GM19438 (cell line): ENCODE measurements around the gene RASGRF1.
A peak's percentile ranks its signal among the peaks of the same experiment; 100 is the strongest.

ENCODE experiments used
- ATAC-seq: cut with Tn5 transposase; IDR thresholded peaks from one replicate; pipeline ENCODE4 v1.9.1; 2021; ENCODE audit warnings: low read depth; ENCODE audit not compliant: unreplicated experiment

The RASGRF1 gene

DNA sequence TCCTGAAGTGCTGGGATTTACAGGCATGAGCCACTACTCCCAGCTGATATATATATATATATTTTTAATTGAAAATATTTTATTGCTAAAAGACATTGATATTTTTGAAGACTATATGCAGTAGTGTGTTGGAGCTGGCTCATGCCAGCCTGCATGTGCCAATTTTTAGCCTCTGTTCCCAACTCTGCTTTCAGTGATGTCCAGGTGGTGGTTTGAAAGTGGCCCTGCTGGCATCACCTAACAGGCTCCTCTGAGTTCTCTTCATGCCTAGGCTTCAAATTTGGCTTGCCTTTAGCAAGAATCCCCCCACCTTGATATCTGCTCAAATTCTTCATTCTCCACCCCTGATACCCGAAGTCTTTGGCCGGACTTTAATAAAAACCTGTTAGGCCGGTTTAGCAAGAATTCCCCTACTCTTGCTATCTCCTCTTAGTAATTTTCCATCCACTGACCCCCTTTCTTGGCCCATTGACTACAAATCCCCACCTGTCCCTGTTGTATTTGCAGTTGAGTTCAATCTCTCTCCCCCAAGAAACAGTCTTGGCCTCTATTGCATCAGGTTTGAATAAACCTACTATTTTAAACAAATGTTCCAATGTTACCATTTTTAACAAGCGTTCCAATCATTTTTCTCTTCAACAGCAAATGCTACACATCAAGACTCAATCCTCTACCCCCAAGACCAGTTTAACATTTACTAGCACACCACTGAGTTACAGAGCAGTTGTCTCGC lies 121.9 kb downstream of the RASGRF1 start:
- no peak for ATAC-seq

DNA sequence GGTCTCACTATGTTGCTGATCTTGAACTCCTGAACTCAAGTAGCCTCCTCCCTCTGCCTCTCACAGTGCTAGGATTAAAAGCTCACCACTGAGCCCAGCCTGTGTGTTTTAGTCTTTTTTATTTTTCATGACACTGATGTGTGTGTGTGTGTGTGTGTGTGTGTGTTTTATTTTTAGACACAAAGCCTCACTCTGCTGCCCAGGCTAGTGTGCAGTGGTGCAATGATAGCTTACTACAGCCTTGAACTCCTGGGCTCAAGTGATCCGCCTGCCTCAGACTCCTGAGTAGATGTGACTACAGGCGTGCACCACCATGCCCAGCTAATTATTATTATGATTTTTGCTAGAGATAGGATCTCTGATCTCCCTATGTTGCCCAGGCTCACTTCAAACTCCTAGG lies 122.5 kb downstream of the RASGRF1 start:
- no peak for ATAC-seq

DNA sequence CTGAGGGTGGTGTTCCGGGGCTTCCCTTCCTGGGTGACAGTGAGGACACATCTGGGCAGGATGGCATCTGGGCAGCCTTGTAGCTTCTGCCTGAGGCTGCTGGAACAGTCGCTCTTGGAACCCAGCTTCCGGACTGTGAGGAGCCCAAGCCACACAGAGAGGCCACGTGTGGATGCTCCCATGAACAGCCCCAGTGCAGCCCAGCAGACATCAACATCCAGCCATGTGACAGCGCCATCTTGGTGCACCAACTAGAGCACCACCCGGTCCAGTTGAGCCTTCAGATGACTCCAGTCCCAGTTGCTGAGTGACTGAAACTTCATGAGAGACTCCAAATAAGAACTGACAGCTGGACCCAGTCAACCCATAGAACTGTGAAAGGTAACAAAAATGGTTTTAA lies 130.3 kb downstream of the RASGRF1 start:
- ATAC-seq = no peak

DNA sequence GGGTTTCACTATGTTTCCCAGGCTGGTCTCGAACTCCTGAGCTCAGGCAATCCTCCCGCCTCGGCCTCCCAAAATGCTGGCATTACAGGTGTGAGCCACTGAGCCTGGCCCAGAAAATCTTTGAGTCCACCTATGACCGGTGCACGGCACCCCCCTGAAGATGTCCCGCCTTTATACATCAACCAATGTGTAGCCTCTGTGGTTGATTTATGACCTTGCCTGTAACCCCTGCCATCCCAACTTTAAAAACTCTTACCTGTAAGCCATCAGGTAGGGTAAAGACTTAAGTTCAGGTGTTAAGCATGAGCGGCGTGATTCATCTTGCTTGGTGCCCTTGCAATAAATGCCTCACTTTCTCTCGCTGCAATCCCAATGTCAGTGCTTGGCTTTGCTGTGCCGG lies 131.2 kb downstream of the RASGRF1 start:
- ATAC-seq = no peak

DNA sequence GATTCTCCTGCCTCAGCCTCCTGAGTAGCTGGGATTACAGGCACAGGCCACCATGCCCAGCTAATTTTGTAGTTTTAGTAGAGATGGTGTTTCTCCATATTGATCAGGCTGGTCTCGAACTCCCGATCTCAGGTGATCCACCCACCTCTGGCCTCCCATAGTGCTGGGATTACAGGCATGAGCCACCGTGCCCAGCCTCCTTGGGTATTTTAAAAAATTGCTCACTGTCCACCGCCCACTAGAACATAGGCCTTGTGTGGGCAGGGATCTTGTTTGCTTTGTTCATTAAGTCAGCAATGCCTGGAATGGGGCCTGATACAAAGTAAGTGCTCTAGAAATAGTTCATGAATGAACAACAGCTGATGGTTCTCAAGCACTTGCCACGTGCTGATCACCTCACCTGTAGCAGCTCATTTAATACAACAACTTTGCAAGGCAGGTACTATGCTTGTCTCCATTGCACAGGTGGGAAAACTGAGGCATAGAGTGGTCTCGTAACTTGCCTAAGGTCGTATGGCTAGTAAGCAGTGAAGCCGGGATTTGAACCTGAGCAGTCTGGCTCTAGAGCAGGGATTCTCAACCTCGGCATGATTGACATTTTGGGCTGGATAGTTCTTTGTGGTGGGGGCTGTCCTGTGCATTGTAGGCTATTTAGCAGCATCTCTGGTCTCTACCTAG lies 133.0 kb downstream of the RASGRF1 start:
- ATAC-seq = no peak

DNA sequence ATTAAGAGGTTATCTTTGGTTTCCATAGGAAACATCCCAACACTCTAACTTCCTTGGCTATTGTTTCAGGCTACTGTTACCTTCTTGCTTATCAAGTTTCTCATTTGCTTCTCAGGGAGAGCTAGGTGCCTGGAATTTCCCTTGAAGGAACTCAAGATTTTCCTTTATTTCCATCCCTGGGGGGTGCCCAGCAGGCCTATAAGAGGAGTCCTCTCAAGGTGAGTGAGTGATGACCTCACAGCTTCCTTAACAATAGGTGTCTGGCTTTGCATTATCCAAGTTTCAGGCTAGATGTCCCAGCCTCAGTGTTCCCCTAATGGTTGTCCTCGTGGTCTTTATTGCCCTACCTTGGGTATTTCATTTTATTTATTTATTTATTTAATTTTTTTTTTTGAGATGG lies 133.6 kb downstream of the RASGRF1 start:
- ATAC-seq = no peak

DNA sequence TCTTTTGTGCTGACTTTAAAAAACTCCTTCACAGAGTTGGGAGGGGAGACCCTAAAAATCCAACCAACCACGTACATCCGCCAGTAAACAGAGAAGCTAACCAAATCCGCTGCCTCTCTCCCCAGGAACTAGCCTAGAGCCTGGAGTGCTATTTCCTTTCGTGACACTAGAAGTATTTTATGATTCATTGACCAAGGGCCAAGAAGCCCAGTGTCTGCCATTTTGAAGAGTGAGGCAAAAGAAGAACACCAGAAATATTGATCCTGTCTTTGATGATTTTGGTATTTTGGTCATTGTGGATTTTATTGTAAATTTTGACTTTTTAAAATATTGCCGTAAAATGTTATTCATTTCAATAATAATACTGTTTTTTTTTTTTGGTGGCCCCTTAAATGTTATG lies 135.2 kb downstream of the RASGRF1 start:
- ATAC-seq = no peak

DNA sequence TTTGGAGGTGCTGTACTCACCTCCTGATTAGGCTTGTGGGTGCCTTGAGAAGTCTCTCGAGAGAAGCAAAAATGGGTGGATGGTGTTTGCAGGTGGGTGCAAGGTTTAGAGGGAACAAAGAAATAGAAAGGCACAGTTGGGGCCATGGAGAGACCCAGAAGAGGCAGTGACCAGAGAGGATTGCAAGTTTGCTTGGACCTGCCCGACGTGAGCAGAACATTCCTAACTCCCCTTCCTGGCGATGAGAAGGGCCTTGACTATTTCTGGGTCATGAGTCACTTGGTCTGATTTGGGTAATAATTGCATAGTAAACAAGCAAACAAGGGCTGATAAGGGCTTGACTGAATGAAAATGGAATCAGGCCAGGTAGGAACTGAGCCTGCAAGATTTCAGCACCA lies 138.7 kb downstream of the RASGRF1 start:
- ATAC-seq = no peak

DNA sequence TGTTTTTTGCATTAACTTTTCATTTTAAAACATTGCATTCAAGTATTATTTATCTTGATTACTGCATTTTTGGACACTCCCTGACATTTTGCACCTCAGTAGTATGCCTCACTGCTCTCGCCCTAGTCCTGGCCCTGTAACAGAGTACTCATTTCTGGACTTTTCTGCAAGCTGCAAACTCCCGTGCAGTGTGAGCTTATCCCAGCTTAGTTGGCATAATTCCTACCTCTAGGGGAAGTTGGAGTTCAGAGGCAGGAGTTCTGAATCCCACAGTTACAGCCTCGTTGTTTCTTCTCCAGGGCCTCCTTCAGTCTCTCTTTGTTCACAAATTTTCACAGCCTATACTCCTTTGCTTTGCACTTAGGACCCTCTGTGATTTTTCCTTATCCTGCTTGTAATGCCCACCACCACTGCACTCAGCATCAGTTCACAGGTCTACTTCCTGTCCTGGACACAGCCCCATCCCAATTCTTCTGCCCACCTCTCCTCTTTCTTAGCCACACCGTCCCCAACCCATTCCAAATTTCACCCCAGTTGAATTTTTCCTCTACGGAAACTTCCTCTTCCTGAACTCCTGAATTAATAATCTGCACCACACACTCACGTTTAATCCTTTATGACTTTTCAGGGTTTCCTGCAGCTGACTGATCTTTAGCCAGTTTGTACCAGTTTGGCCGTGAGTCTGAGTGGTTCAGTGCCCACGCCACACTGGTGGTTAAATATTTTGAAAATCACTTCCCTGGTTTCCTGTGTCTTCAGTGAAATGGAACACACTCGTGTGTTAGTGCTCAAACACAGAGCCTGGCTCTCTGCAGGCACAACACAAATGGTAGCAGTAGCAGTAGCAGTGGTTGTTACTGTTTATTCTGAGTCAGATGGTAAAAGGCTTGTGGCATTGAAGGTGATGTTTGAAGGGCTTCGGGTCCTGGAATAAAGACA lies 139.4 kb downstream of the RASGRF1 start:
- ATAC-seq = no peak

DNA sequence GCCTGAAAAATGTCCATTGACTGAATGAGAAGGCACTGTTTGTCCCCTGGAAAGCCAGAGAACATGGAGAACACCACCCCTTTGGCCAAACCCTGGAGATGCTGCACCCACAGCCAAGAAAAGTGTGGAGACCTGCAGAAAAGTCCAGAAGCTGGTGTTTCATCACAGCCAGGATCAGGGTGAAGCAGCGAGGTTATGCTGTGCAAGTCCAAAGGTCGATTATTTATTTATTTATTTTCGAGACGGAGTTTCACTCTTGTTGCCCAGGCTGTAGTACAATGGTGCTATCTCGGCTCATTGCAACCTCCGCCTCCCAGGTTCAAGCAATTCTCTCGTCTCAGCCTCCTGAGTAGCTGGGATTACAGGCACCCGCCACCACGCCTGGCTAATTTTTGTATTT lies 140.2 kb downstream of the RASGRF1 start:
- ATAC-seq = no peak

DNA sequence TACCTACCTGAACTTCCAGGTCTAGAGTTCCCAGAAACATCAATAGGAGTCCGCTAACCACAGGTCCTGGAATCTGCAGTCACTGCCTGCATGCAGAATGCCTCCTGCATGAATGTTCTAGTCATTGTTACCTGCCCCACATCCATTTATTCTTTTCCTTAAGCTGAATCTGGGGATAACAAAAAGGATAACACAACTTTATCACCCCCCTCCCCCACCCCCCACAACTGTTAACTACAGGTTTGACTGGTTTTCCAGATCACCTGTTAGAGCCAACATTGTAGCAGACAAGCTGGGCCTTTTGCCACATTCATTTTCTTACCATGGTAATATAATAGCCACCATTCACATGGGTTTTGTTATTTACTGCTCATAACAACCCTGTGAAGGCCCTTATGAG lies 141.1 kb downstream of the RASGRF1 start:
- ATAC-seq = no peak

DNA sequence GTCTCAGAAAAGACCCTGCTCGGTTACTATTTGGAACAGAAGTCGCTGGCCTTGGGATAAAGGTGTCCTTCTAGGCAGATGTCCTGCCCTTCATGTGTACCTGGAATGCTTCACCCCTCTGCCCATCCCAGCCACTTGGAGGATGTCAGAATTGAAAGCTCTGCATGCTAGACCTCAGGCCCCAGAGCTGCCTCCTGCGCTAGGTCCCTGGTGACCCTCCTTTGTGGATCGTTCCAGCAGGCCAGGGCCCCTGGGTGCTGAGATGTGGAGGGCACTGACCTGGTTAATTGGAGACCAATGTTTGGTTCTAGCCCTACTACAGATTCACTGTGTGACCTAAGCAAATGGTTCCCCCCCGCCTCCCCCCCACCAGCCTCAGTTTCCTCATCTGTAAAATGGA lies 143.1 kb downstream of the RASGRF1 start:
- ATAC-seq = no peak

DNA sequence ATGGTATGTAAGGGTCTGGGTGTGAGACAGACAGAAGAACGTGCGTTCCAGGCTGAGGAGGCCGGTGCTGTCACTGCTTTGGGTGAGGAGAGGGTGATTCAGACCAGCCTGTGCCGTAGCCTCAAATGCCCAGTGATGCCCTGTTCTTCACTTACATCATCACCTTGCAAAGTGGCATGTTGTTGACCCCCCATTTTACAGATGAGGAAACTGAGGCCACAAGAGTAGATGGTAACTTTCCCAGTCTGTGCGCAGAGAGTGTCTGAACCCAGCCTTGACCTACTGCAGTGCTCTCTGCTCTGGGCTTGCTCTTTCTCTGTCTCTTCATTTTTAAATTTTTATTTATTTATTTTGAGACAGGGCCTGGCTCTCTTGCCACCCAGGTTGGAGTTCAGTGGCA lies 144.1 kb downstream of the RASGRF1 start:
- ATAC-seq = no peak

DNA sequence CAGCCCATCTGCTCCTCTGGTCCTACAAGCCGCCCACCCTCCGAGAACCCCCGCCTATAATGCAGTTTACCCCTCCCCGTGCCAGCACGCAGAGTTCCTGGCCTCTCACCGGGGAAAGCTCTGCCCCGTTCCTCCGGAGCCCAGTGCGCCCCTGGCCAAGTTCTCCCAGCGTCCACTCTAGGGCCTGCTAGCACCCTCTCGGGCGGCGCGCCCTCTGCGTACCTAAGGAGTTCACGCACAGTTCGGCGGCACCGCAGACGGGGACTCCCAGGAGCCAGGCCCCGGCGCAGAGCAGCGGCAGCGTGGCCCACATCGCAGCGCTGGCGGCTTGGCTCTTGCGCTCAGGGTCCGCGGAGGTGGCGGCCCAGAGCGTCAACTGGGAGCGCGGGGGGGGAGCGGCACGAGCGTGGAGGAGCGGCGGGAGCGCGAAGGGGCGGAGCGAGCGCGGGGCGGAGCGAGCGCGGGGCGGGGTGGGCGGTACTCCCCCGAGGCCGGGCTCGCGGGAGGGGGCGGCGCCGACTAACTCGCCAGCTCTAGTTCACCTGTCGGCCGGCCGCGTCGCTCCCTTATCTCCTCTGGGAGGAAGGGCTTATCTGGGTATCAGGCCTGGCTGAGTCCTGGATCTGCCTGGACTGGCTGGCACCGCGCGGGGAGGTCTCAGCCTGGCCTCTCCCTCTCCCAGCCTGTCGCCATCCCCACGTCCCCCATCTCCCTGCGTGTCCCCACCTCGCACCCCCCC lies 145.7 kb downstream of the RASGRF1 start, which contains the start of gene CTSH:
Gene CTSH, minus strand, starts transcription at position 378 of the 739 bp plus-strand sequence. Its CDS starts 65 bp downstream, at position 313.
- ATAC-seq = peak; percentile 51

DNA sequence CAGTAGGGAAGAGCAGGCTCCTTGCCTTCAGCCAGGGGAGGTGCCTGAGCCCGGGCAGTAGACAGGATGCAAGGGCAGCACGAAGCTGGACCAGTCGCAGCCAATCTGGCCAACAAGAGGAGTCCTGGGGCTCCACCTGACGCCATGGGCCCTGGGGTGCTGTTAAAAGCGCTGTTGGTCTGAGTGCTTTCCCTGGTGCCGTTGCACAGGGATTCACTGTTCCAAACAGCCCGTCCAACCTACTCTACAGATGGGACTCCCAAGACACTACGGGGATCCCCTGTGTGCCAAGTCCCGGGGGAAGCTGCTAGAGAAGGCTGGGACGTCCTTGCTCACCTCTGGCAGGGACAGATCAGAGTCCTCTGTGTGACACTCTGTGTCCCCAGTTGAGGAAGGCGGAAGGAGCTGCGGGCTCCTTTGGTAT lies 146.4 kb downstream of the RASGRF1 start:
- peak; percentile 30 for ATAC-seq

DNA sequence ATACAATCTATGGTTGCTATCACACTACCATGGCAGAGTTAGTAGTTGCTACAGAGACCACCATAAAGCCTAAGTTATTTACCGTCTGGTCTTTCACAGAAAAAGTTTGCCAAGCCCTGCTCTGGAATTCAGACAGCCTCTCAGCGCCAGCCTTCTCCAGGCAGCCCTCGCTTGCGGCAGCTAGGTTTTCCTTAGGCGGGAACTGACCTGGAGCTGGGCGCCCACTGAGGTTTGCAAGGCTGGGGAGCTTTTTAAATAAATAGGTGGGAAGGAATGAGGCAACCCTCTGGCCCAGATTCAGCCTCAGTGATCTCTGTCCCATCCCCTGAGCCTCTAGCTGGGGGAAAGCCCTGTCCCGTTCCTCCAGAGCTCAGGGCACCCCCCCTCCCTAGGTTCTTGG lies 146.9 kb downstream of the RASGRF1 start:
- ATAC-seq = no peak

DNA sequence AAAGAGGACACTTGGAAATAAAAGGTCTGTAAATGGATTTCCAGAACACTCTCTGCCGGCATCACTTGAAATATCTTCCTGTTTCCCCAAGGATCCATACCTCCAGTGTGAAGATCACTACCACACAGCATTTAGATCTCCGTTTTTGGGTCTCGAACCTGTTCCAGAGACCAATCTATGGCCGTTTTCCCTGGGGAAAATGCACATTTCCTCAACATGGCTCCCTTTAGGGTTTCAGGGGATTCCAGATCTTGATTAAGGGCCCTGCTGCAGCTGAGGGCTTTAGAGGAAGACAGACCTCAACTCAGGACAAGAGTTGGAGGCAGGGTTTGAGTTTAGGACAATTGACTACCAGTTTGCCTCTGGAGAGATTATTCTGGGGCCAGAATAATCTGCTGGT lies 147.8 kb downstream of the RASGRF1 start:
- no peak for ATAC-seq

DNA sequence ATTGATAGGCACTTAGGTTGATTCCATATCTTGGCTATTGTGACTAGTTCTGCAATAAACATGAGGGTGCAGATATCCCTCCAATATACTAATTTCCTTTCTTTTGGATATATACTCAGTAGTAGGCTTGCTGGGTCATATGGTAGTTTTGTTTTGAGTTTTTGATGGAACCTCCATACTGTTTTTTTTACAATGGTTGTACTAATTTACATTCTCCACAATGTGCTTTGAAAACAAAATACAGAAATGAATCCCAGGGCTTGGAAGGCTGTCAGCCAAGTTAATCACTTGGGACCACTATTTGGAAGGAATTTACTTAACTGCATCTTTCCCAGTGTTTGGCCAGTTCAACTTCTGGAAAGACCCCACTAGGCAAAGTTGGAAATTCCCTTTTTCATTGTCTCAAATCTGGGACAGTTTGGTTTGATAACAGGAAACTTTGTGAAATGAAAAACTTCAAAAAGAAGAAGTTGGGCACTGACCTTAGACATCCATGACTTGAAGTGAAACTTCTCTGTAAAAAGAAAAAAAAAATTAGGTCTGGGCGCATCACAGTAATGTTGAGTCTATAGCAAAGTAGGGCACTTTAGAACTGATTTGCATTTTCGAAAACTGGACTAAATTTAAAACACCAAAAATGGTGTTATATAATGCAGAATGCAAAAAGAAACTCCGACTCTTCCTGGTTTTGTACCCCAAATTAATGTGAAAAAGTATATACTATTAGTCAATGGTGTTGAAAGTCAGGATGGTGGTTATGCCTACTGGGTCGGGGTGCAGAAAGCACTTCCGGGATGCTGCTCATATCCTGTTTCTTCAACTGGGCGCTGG lies 151.7 kb downstream of the RASGRF1 start:
- peak; percentile 47 for ATAC-seq

DNA sequence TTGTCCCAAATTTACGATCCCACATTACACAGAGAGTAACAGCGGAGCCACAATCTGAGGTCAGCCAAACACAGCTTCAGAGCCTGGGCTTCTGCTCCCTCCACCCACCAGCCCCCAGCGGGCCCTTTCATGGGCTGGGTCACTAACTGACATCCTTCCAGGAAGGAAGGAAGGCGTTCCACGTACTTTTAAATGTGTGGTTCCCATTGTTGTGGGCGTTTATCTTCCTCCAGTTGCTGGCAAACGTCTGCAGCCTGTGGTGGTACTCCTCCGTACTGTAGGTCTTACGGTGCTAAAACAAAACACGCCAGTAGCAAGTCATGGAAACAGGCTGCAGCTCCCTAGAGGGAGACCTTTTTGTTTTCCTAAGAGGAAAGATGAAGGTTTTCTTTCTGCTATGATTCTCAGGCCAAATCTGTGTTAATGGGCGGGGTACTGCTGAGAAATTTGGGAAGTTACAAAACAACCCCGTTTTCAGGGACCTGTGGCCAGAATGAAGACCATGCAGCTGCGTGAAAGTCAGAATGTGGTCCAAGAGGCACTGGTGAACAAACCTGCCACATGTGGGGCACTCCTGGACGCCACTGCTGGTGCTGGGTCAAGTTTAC lies 153.3 kb downstream of the RASGRF1 start:
- no peak for ATAC-seq
